Breast epithelium (tissue), 4 donors: ENCODE data around the gene CSK. TPM values are rescaled to one million over a fixed set of nuclear protein-coding genes. Genes with fewer than 3 reads are reported as not detected.
A peak's percentile ranks its signal among the peaks of the same experiment; 100 is the strongest.

ENCODE experiments used
- DNase-seq, 2 donors: peaks; one replicate each; pipeline ENCODE4 v3.0.0-alpha.2; 2019; ENCODE audit warnings: low spot score in 2 of 2
- H3K27ac ChIP-seq, 2 donors: fragments of 200-600 bp; sonication (generic) in 1 of 2; one replicate each; pipeline ENCODE4 v1.5.1; 2016 to 2019; ENCODE audit warnings: mild to moderate bottlenecking in 1 of 2
- H3K27me3 ChIP-seq, 2 donors: fragments of 200-600 bp; sonication (generic) in 1 of 2; one replicate each; pipeline versions ENCODE4 v1.5.1 to v1.6.0; 2017 to 2019; ENCODE audit warnings: control low read depth in 1 of 2, mild to moderate bottlenecking in 1 of 2
- H3K36me3 ChIP-seq: fragments of 200-600 bp; one replicate; pipeline ENCODE4 v1.5.1; 2019
- H3K4me1 ChIP-seq, 2 donors: fragments of 200-600 bp; sonication (generic); one replicate each; pipeline ENCODE4 v1.5.1; 2016 to 2019; ENCODE audit warnings: control low read depth in 1 of 2
- H3K4me3 ChIP-seq, 3 donors: fragments of 200-600 bp; sonication (generic); 1 replicate in 2 of 3; 2 replicates in 1 of 3; pipeline ENCODE4 v1.5.1; 2016 to 2019; ENCODE audit warnings: mild to moderate bottlenecking in 3 of 3, moderate library complexity in 2 of 3
- H3K9me3 ChIP-seq, 2 donors: fragments of 200-600 bp; sonication (generic) in 1 of 2; one replicate each; pipeline ENCODE4 v1.5.1; 2016 to 2019; ENCODE audit warnings: control low read depth in 1 of 2
- POLR2A ChIP-seq: fragments of 450-650 bp; IDR thresholded peaks from one replicate; pipeline ENCODE4 v1.6.1; 2016; ENCODE audit warnings: antibody characterized with exemption, mild to moderate bottlenecking, moderate library complexity
- POLR2AphosphoS5 ChIP-seq, 3 donors: sonication (generic); formaldehyde crosslinking; IDR thresholded peaks; one replicate each; pipeline ENCODE4 v1.6.1; 2017; ENCODE audit warnings: antibody characterized with exemption in 3 of 3
- intact Hi-C: fragments of 100-400 bp; cut with DNase I; formaldehyde crosslinking; loops from one replicate; pipeline ENCODE4 v1.15.1; 2023; ENCODE audit warnings: low total_unique reads
- total RNA-seq, 3 donors: library from RNA; depleted of rRNA; stranded (reverse); fragments of >200 nt; gene quantifications; one replicate each; pipeline ENCODE4 v1.1.0, GENCODE V29; 2016
- TF ChIP-seq, protein P1 (sequence below), 3 donors: fragments of 450-650 bp; IDR thresholded peaks; one replicate each; pipeline ENCODE4 v1.5.1; 2016 to 2017; ENCODE audit warnings: antibody characterized with exemption in 3 of 3, mild to moderate bottlenecking in 3 of 3, moderate library complexity in 3 of 3

The CSK gene
- total RNA-seq, 3 donors from 2014 or later: 18.7 to 26.2 (median 18.7) TPM

DNA sequence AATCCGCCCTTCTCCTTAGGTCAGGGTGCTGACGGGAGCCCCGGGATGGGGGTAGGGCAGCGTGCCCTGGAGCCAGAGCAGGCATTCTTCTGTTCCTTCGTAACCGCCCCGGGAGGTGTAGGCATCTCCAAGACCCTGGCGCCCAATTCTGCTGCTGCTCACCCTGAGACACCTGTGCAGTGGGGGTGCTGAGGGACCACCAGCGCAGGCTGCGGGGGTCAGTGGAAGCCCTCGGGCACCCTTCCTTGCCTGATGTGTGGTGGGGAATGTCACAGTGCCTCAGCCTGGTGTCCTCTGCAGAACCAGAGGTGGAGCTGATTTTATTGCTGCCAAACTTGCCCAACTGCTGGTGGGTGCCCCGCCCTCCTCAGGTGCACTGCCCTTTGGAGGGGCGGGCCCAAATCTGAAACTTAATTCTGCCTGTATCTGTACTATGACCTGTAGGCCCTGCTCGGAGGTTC lies 7.3 kb downstream of the CSK start:
- peak overlapping the region in 1 of 3 donors; percentile 25 for H3K4me3 ChIP-seq
- intact Hi-C loops: loop anchor here (1.0 kb wide), 1 partner anchor 36 kb away; no protein-coding TSS in a partner anchor
- H3K27ac ChIP-seq: peak overlapping the region; percentile 60 to 84
- H3K4me1 ChIP-seq: peaks cover 23 to 31% of the 10 kb centered on the region in 2 donors
- TF ChIP-seq, protein P1, sequence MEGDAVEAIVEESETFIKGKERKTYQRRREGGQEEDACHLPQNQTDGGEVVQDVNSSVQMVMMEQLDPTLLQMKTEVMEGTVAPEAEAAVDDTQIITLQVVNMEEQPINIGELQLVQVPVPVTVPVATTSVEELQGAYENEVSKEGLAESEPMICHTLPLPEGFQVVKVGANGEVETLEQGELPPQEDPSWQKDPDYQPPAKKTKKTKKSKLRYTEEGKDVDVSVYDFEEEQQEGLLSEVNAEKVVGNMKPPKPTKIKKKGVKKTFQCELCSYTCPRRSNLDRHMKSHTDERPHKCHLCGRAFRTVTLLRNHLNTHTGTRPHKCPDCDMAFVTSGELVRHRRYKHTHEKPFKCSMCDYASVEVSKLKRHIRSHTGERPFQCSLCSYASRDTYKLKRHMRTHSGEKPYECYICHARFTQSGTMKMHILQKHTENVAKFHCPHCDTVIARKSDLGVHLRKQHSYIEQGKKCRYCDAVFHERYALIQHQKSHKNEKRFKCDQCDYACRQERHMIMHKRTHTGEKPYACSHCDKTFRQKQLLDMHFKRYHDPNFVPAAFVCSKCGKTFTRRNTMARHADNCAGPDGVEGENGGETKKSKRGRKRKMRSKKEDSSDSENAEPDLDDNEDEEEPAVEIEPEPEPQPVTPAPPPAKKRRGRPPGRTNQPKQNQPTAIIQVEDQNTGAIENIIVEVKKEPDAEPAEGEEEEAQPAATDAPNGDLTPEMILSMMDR (IDR thresholded peaks at IDR 0.05): no peak
- TF ChIP-seq POLR2A: no peak
- no peak for TF ChIP-seq POLR2AphosphoS5 (IDR thresholded peaks at IDR 0.05)
- H3K9me3 ChIP-seq: no peaks in the 10 kb centered on the region
- no peak for DNase-seq
- H3K36me3 ChIP-seq: no peaks in the 10 kb centered on the region
- H3K27me3 ChIP-seq: no peaks in the 10 kb centered on the region

DNA sequence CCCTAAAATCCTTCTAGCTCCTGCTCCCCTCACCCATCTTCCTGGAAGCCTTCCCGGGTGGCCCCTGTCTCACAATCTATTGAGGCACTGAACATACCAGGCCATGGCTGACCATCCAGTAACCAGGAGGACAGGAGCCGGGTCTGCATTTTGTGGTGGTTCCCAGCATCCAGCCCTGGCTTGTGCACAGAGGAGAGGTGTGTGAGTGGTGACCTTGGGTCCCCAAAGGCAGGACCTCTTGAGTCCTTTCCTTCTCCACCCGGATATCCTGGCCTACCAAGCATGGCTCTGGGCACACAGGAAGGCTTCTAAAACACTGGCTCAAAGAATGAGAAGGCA lies 7.8 kb downstream of the CSK start:
- DNase-seq: no peak
- H3K4me3 ChIP-seq: peak overlapping the region in 1 of 3 donors; percentile 25
- no peaks in the 10 kb centered on the region for H3K27me3 ChIP-seq
- H3K4me1 ChIP-seq: peaks cover 23 to 28% of the 10 kb centered on the region in 2 donors
- H3K36me3 ChIP-seq: no peaks in the 10 kb centered on the region
- no peak for TF ChIP-seq POLR2A
- no peak for TF ChIP-seq POLR2AphosphoS5 (IDR thresholded peaks at IDR 0.05)
- TF ChIP-seq, protein P1 (IDR thresholded peaks at IDR 0.05): no peak
- H3K9me3 ChIP-seq: no peaks in the 10 kb centered on the region
- H3K27ac ChIP-seq: peak overlapping the region; percentile 60 to 84
- intact Hi-C loops: loop anchor here (1.0 kb wide), 1 partner anchor 36 kb away; no protein-coding TSS in a partner anchor

DNA sequence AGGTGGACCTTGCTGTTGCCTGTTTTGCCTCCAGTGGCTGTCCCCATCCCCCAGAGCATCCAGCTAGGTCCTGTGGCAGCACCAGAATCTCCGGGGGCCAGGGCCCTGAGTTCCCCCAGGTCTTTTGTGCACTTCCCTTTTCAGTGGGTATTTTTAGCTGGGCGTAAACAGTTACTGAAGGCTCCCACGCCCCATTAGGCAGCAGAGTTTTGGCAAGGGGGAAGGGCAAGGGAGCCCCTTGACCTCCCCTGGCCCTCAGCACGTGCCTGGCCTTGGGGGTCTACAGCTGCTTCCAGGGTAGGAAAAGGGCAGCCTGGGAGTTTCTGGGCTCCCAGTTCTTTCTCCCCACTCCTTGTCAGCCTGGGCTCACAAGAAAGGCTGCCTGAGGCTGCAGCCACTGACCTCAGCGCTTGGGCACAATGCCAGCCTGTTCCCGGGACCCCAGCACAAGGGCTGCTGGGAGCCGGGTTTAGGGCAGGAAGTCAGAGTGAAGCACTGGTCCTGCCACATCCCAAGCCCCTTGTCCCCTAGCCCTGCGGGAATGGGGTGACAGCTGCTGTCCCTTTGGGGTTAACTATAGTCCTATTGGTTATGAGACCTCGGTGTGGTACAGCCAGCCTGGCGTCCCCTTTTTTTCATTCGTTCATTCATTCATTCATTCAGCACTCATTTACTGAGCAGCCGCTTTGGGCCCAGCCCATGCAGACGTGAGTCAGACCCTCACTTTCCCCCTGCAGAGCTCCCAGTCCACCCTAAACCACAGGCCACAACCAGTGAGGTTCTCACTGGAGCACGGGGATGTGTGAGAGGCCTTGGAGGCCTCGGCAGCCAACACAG lies 8.4 kb downstream of the CSK start:
- no peak for DNase-seq
- TF ChIP-seq POLR2AphosphoS5 (IDR thresholded peaks at IDR 0.05) (no peak), POLR2A (no peak)
- TF ChIP-seq, protein P1 (IDR thresholded peaks at IDR 0.05): no peak
- Histone ChIP-seq H3K27ac (peak overlapping the region; percentile 60 to 84), H3K36me3 (no peaks in the 10 kb centered on the region), H3K27me3 (no peaks in the 10 kb centered on the region), H3K4me3 (peak overlapping the region in 1 of 3 donors; percentile 25), H3K4me1 (peaks cover 23 to 24% of the 10 kb centered on the region in 2 donors), H3K9me3 (no peaks in the 10 kb centered on the region)
- intact Hi-C loops: no loop called here

DNA sequence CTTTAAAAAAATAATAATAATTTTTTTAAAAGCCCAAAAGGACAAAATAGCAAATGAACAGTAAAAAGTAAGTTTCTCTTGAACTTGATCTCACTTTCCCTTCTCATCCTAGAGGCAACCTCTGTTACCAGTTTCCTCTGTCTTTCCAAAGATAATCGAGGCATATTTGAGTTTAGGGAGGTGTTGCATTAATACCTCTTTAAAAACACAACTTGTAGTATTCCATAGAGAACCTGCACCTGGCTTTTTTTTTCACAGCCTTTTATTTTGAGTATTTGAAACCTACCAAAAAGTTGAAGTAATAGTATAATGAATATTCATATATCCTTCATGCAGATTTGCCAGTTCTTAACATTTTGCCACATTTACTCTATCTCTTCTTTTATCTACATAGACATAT lies 9.1 kb downstream of the CSK start:
- Histone ChIP-seq H3K4me1 (peaks cover 21 to 23% of the 10 kb centered on the region in 2 donors), H3K36me3 (no peaks in the 10 kb centered on the region), H3K27ac (no peak overlapping the region)

More for the DNA sequence above, 9.1 kb downstream of the CSK start:
- Histone ChIP-seq H3K9me3 (no peaks in the 10 kb centered on the region), H3K27me3 (no peaks in the 10 kb centered on the region), H3K4me3 (no peak overlapping the region)
- TF ChIP-seq POLR2AphosphoS5 (IDR thresholded peaks at IDR 0.05) (no peak), POLR2A (no peak)
- TF ChIP-seq, protein P1 (IDR thresholded peaks at IDR 0.05): no peak
- no peak for DNase-seq
- intact Hi-C loops: no loop called here
